ENCODE results near the gene CCDC12.

The CCDC12 gene

GRCh38 chr3:46892285-46893145, 84.0 kb downstream of the CCDC12 start:
- no peak for DNase-seq (ENCODE audit: low spot score)

- no peak for DNase-seq (ENCODE audit: low spot score)
Measured at GRCh38 chr3:46891132-46891531, 85.4 kb downstream of the CCDC12 start.

- DNase-seq (ENCODE audit: low spot score), result no peak
Measured at GRCh38 chr3:46890132-46890531, 86.4 kb downstream of the CCDC12 start.

GRCh38 chr3:46889381-46890110, 87.0 kb downstream of the CCDC12 start:
- DNase-seq (ENCODE audit: low spot score), result no peak

- DNase-seq (ENCODE audit: low spot score), result no peak
Measured at GRCh38 chr3:46888705-46889104, 87.8 kb downstream of the CCDC12 start.

GRCh38 chr3:46887980-46888494, 88.5 kb downstream of the CCDC12 start:
- DNase-seq (ENCODE audit: low spot score), result no peak

- no peak for DNase-seq (ENCODE audit: low spot score)
Measured at GRCh38 chr3:46885612-46886011, 90.9 kb downstream of the CCDC12 start.

- no peak for DNase-seq (ENCODE audit: low spot score)
Measured at GRCh38 chr3:46884929-46885328, 91.6 kb downstream of the CCDC12 start.

GRCh38 chr3:46884427-46884826, 92.1 kb downstream of the CCDC12 start:
- DNase-seq (ENCODE audit: low spot score), result no peak

- DNase-seq (ENCODE audit: low spot score), result no peak
Measured at GRCh38 chr3:46883830-46884185, 92.7 kb downstream of the CCDC12 start.

- DNase-seq (ENCODE audit: low spot score), result no peak
Measured at GRCh38 chr3:46883054-46883829, 93.3 kb downstream of the CCDC12 start.

- DNase-seq (ENCODE audit: low spot score), result no peak
Measured at GRCh38 chr3:46882377-46883053, 94.0 kb downstream of the CCDC12 start.

- no peak for DNase-seq (ENCODE audit: low spot score)
Measured at GRCh38 chr3:46881596-46882376, 94.8 kb downstream of the CCDC12 start.

GRCh38 chr3:46880884-46881595, 95.5 kb downstream of the CCDC12 start:
- DNase-seq (ENCODE audit: low spot score), result no peak

GRCh38 chr3:46878781-46879436, 97.6 kb downstream of the CCDC12 start:
- DNase-seq (ENCODE audit: low spot score), result no peak

GRCh38 chr3:46877406-46878125, 99.0 kb downstream of the CCDC12 start, which contains the start of gene PTH1R:
PTH1R (plus strand) TSS chr3:46877721; CDS start chr3:46883560, 5,839 bp downstream.
- no peak for DNase-seq (ENCODE audit: low spot score)

GRCh38 chr3:46876313-46877300, 99.9 kb downstream of the CCDC12 start:
- DNase-seq (ENCODE audit: low spot score), result no peak

GRCh38 chr3:46875560-46875959, 101.0 kb downstream of the CCDC12 start:
- no peak for DNase-seq (ENCODE audit: low spot score)
